HCT116 (cell line): Measurements from ENCODE around the gene PLCD3. TPM values are rescaled to one million over a fixed set of nuclear protein-coding genes. Genes with fewer than 3 reads are reported as not detected.

Experiments
- ATAC-seq: fragments of 200-7000 bp; cut with Tn5 transposase; 2 replicates; pipeline ENCODE4 v1.9.1; 2020; ENCODE audit warnings: mild to moderate bottlenecking, moderate library complexity
- BruUV-seq: library from RNA; stranded (reverse); fragments of 400-500 nt; replicated peaks from 2 replicates; lab custom pipeline; 2021; lab: Mats Ljungman, UMichigan
- CTCF ChIA-PET: fragments of 300-600 bp; sonication (Branson Sonifier 250); formaldehyde crosslinking; loops from one replicate; lab custom pipeline; 2021; ENCODE audit warnings: antibody characterized with exemption; lab: Charles Lee
- POLR2A ChIA-PET: fragments of 300-600, 350-600 bp; sonication (Branson Sonifier 250); formaldehyde crosslinking; loops from one replicate; lab custom pipeline; 2021; ENCODE audit warnings: antibody characterized with exemption; lab: Charles Lee
- RAD21 ChIA-PET, 2 experiments: fragments of 300-600 bp; sonication (Branson Sonifier 250); formaldehyde crosslinking; loops; one replicate each; lab custom pipeline; 2023; ENCODE audit warnings: low total read pairs in 2 of 2; ENCODE audit not compliant: uncharacterized antibody in 2 of 2, unreplicated experiment in 2 of 2, low non-redundant PET in 1 of 2; lab: Charles Lee
- DNase-seq: peaks from one replicate; pipeline ENCODE4 v3.0.0-alpha.2; 2010; ENCODE audit warnings: low read depth, low spot score
- H2AFZ ChIP-seq: fragments of 200-600 bp; shearing (Covaris generic), sonication (generic); 2 replicates; pipeline ENCODE4 v1.6.1; 2017; ENCODE audit warnings: low read depth, mixed run types, mixed read lengths, antibody characterized with exemption, low read length; ENCODE audit not compliant: poor library complexity, severe bottlenecking
- H3K27ac ChIP-seq: 2 replicates; pipeline ENCODE4 v1.5.1; 2012; ENCODE audit warnings: low read depth, low read length
- H3K27me3 ChIP-seq: fragments of 200-600 bp; sonication (generic); 2 replicates; pipeline ENCODE4 v1.6.1; 2016; ENCODE audit warnings: mixed run types, low read length, mixed read lengths; ENCODE audit not compliant: insufficient read depth
- H3K36me3 ChIP-seq, 2 experiments: fragments of 200-500 bp in 1 of 2; fragments of 200-600 bp in 1 of 2; sonication (Bioruptor generic) in 1 of 2; sonication (generic) in 1 of 2; 2 replicates each; pipeline versions ENCODE4 v1.5.1 to v1.6.1; 2014 to 2016; ENCODE audit warnings: low read length in 2 of 2, inconsistent platforms in 1 of 2, mixed read lengths in 1 of 2, mixed run types in 1 of 2; ENCODE audit not compliant: insufficient read depth in 2 of 2, control insufficient read depth in 1 of 2
- H3K4me1 ChIP-seq, 2 experiments: fragments of 200-600 bp in 1 of 2; sonication (generic) in 1 of 2; 2 replicates each; pipeline versions ENCODE4 v1.5.1 to v1.6.1; 2012 to 2017; ENCODE audit warnings: low read length in 2 of 2, inconsistent platforms in 1 of 2, mild to moderate bottlenecking in 1 of 2, mixed read lengths in 1 of 2, mixed run types in 1 of 2, moderate library complexity in 1 of 2; ENCODE audit not compliant: insufficient read depth in 2 of 2, control insufficient read depth in 1 of 2
- H3K4me2 ChIP-seq: fragments of 200-600 bp; sonication (generic); 2 replicates; pipeline ENCODE4 v1.6.1; 2017; ENCODE audit warnings: mixed run types, low read length, mixed read lengths
- H3K4me3 ChIP-seq, 2 experiments: fragments of 200-600 bp in 1 of 2; sonication (generic) in 1 of 2; replicated peaks in 1 of 2; 2 replicates each; pipeline ENCODE4 v1.5.1; 2011 to 2016; ENCODE audit warnings: low read length in 2 of 2, control low read depth in 1 of 2, low read depth in 1 of 2, mild to moderate bottlenecking in 1 of 2, mixed read lengths in 1 of 2, mixed run types in 1 of 2
- H3K79me2 ChIP-seq: fragments of 200-600 bp; sonication (generic); 2 replicates; pipeline ENCODE4 v1.6.1; 2017; ENCODE audit warnings: mild to moderate bottlenecking, mixed run types, low read length, moderate library complexity, mixed read lengths; ENCODE audit not compliant: insufficient read depth
- H3K9ac ChIP-seq: fragments of 200-600 bp; sonication (generic); 2 replicates; pipeline ENCODE4 v1.6.1; 2016; ENCODE audit warnings: low read length, mixed read lengths
- H3K9me2 ChIP-seq: fragments of 200-600 bp; sonication (generic), shearing (Covaris generic); 2 replicates; pipeline ENCODE4 v1.6.1; 2017; ENCODE audit warnings: mixed run types, mild to moderate bottlenecking, moderate library complexity; ENCODE audit not compliant: insufficient read depth
- H3K9me3 ChIP-seq, 2 experiments: fragments of 200-500 bp in 1 of 2; fragments of 200-600 bp in 1 of 2; sonication (Bioruptor generic) in 1 of 2; sonication (generic) in 1 of 2; 2 replicates each; pipeline ENCODE4 v1.6.1; 2014 to 2017; ENCODE audit warnings: low read length in 2 of 2, mixed read lengths in 2 of 2, inconsistent platforms in 1 of 2, low read depth in 1 of 2, mild to moderate bottlenecking in 1 of 2, mixed run types in 1 of 2, moderate library complexity in 1 of 2; ENCODE audit not compliant: control insufficient read depth in 1 of 2, insufficient read depth in 1 of 2
- H4K20me1 ChIP-seq: fragments of 200-600 bp; sonication (generic), shearing (Covaris generic); 2 replicates; pipeline ENCODE4 v1.6.1; 2017; ENCODE audit warnings: mixed run types, mild to moderate bottlenecking, moderate library complexity; ENCODE audit not compliant: insufficient read depth
- ELF1 ChIP-seq: IDR thresholded peaks from 2 replicates; pipeline ENCODE4 v1.6.1; 2012; ENCODE audit warnings: low read depth, borderline replicate concordance
- REST ChIP-seq: IDR thresholded peaks from 2 replicates; pipeline ENCODE4 v1.6.1; 2012; ENCODE audit warnings: low read depth
- SP1 ChIP-seq: IDR thresholded peaks from 2 replicates; pipeline ENCODE4 v1.6.1; 2012; ENCODE audit warnings: low read depth
- intact Hi-C: fragments of 100-400 bp; cut with micrococcal nuclease; formaldehyde crosslinking; loops from 2 replicates; pipeline ENCODE4 v1.10.0; 2022
- total RNA-seq: library from RNA; stranded (reverse); gene quantifications from one replicate; pipeline ENCODE4 v1.2.1, GENCODE V29; 2021; ENCODE audit not compliant: unreplicated experiment
- TF ChIP-seq, protein P1 (sequence below), 3 experiments: fragments of 200-600 bp in 1 of 3; sonication (generic) in 1 of 3; IDR thresholded peaks in 2 of 3; conservative IDR thresholded peaks in 1 of 3; 2 replicates each; pipeline ENCODE4 v1.5.1; 2012 to 2017; ENCODE audit warnings: low read depth in 2 of 3, low read length in 2 of 3, antibody characterized with exemption in 1 of 3, borderline replicate concordance in 1 of 3, control low read depth in 1 of 3, mild to moderate bottlenecking in 1 of 3, mixed read lengths in 1 of 3, mixed run types in 1 of 3, moderate library complexity in 1 of 3; ENCODE audit not compliant: insufficient read depth in 1 of 3

PLCD3 gene
- total RNA-seq, 1 experiment from 2014 or later: 197 TPM

DNA sequence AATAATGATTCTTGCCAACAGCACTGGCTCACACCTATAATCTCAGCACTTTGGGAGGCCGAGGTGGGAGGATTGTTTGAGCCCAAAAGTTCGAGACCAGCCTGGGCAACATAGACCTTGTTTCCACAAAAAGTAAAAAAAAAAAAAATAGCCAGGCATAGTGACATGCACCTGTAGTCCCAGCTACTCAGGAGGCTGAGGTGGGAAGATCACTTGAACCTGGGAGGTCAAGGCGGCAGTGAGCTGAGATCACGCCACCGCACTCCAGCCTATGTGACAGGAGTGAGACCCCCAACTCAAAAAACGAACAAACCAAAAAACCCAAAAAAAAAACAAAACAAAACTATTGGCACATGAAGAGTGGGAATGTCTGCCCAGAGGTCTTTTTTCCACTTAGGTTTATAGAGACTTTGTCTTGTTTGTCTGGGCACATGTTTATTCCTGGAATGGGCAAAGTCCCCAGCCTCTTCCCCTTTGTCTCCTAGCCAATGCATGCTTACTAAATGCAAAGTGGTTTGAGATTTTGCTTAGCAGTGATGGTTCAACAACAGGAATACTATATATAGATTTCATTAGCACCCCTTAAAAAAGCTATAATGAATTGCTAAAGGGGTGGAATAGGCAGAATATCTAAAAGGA is 45.3 kb downstream of the PLCD3 start:
- peaks cover under 1 to 8% of the 10 kb centered on the region in 2 experiments for H3K4me1 ChIP-seq
- no peak overlapping the region for H3K4me2 ChIP-seq
- H3K79me2 ChIP-seq: peaks cover 11% of the 10 kb centered on the region; the same call in 1 of the 2 replicates
- H3K36me3 ChIP-seq: peaks cover 55 to 57% of the 10 kb centered on the region in 2 experiments
- no peaks in the 10 kb centered on the region for H3K27me3 ChIP-seq
- RAD21 ChIA-PET: no interaction called here
- H3K9ac ChIP-seq: no peak overlapping the region
- H3K9me3 ChIP-seq: no peaks in the 10 kb centered on the region
- no peak for DNase-seq
- no peak for ATAC-seq
- POLR2A ChIA-PET: no interaction called here
- H3K4me3 ChIP-seq: no peak overlapping the region
- H4K20me1 ChIP-seq: peaks cover 4% of the 10 kb centered on the region; the same call in 1 of the 2 replicates
- H3K27ac ChIP-seq: no peak overlapping the region
- no TSS peak for BruUV-seq
- CTCF ChIA-PET: interaction anchor here (1.4 kb wide), 1 partner anchor 12 kb away, joined by 3 read pairs; no protein-coding TSS in a partner anchor
- H2AFZ ChIP-seq: no peak overlapping the region
- TF ChIP-seq, protein P1, sequence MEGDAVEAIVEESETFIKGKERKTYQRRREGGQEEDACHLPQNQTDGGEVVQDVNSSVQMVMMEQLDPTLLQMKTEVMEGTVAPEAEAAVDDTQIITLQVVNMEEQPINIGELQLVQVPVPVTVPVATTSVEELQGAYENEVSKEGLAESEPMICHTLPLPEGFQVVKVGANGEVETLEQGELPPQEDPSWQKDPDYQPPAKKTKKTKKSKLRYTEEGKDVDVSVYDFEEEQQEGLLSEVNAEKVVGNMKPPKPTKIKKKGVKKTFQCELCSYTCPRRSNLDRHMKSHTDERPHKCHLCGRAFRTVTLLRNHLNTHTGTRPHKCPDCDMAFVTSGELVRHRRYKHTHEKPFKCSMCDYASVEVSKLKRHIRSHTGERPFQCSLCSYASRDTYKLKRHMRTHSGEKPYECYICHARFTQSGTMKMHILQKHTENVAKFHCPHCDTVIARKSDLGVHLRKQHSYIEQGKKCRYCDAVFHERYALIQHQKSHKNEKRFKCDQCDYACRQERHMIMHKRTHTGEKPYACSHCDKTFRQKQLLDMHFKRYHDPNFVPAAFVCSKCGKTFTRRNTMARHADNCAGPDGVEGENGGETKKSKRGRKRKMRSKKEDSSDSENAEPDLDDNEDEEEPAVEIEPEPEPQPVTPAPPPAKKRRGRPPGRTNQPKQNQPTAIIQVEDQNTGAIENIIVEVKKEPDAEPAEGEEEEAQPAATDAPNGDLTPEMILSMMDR (IDR thresholded peaks at IDR 0.05 in 2 of 3, conservative IDR thresholded peaks at IDR 0.05 in 1 of 3; ENCODE audit: borderline replicate concordance in 1 of 3, insufficient read depth in 1 of 3, low read depth in 2 of 3, low read length in 2 of 3): no peak
- TF ChIP-seq SP1 (no peak), REST (no peak), ELF1 (no peak)
- H3K9me2 ChIP-seq: no peaks in the 10 kb centered on the region
- intact Hi-C loops: no loop called here
